A549 (cell line): ENCODE results near the gene REC8.

Source experiments
- CHD4 ChIP-seq: fragments of 200-600 bp; sonication (generic); IDR thresholded peaks from 2 replicates; pipeline ENCODE4 v1.6.1; 2016; ENCODE audit warnings: antibody characterized with exemption, mild to moderate bottlenecking, borderline replicate concordance
- CTCF ChIP-seq: fragments of >200 bp; sonication (Bioruptor Twin); formaldehyde crosslinking; IDR thresholded peaks from 3 replicates; pipeline ENCODE4 v1.5.1; 2016
- FOSL2 ChIP-seq, 2 experiments: fragments of 450-650 bp in 1 of 2; fragments of >200 bp in 1 of 2; sonication (Bioruptor Twin) in 1 of 2; formaldehyde crosslinking; IDR thresholded peaks; 2 replicates each; pipeline versions ENCODE4 v1.5.0 to v1.6.1; 2016 to 2020; ENCODE audit warnings: mild to moderate bottlenecking in 1 of 2, moderate library complexity in 1 of 2
- MAX ChIP-seq: IDR thresholded peaks from 2 replicates; pipeline ENCODE4 v1.6.1; 2012
- PHF8 ChIP-seq: fragments of 200-600 bp; sonication (generic); IDR thresholded peaks from 2 replicates; pipeline ENCODE4 v1.6.1; 2016; ENCODE audit warnings: low read depth, mild to moderate bottlenecking, antibody characterized with exemption, moderate library complexity, borderline replicate concordance
- POLR2A ChIP-seq: IDR thresholded peaks from 2 replicates; pipeline ENCODE4 v1.6.1; 2012; ENCODE audit warnings: mild to moderate bottlenecking, low read length
- RAD21 ChIP-seq, 2 experiments: fragments of >200 bp in 1 of 2; sonication (Bioruptor Twin) in 1 of 2; formaldehyde crosslinking in 1 of 2; IDR thresholded peaks in 1 of 2; conservative IDR thresholded peaks in 1 of 2; 2 replicates in 1 of 2; 3 replicates in 1 of 2; pipeline ENCODE4 v1.6.1; 2012 to 2018; ENCODE audit warnings: inconsistent platforms in 1 of 2
- SREBF2 ChIP-seq: fragments of 450-650 bp; IDR thresholded peaks from 2 replicates; pipeline ENCODE4 v1.6.1; 2014; ENCODE audit warnings: mild to moderate bottlenecking, moderate library complexity
- ZFP36 ChIP-seq: fragments of 450-650 bp; IDR thresholded peaks from 2 replicates; pipeline ENCODE4 v1.6.1; 2014; ENCODE audit warnings: borderline replicate concordance; ENCODE audit not compliant: partially characterized antibody

GRCh38 chr14:24182110-24182882 is 10.4 kb downstream of the REC8 start:
- TF ChIP-seq CTCF = no peak
- TF ChIP-seq ZFP36 = no peak
- no peak for TF ChIP-seq SREBF2
- TF ChIP-seq PHF8 = no peak
- TF ChIP-seq RAD21 (conservative IDR thresholded peaks at IDR 0.05 in 1 of 2, IDR thresholded peaks at IDR 0.05 in 1 of 2) = no peak
- no peak for TF ChIP-seq CHD4
- no peak for TF ChIP-seq MAX
- no peak for TF ChIP-seq POLR2A
- no peak for TF ChIP-seq FOSL2 (IDR thresholded peaks at IDR 0.05)
- TF ChIP-seq FOSL2 (CRISPR knock-in tag; IDR thresholded peaks at IDR 0.05) = no peak
